ENCODE data around the gene LZTFL1. TPM values are rescaled to one million over a fixed set of nuclear protein-coding genes. Genes with fewer than 3 reads are reported as not detected.
"Not testable (repeated sequence)": the region's sequence is repeated elsewhere in the genome, so short reads cannot be mapped to it uniquely, and the experiment has no call there.

The LZTFL1 gene
- total RNA-seq, 1 experiment from 2014 or later = 32.3 TPM

DNA sequence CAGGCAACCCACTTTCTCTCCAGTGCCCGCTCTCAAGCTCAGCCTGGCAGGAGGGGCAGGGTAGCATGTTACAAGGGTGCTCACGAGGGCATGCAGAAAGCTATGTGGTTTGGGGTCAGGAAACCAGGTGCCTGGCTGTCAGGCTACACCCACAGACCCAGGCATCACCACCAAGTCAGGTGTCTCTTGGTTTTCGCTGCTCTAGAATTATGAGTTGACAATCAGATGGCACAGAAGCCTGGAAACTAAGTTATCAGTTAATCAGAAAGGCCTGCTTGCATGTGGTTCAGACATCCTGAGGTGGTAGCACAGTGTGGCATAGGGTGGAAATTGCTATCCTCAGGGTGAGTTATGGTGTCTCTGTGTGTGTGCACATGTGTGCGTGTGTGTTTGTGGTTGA lies 28.2 kb upstream of the LZTFL1 start:
- no peak for DNase-seq (ENCODE audit: low read depth, low spot score)
- in situ Hi-C loops (cut with HindIII; ENCODE audit: low pct_unique_long_range_greater_than_20kb, low sequenced_read_pairs) = no loop called here

DNA sequence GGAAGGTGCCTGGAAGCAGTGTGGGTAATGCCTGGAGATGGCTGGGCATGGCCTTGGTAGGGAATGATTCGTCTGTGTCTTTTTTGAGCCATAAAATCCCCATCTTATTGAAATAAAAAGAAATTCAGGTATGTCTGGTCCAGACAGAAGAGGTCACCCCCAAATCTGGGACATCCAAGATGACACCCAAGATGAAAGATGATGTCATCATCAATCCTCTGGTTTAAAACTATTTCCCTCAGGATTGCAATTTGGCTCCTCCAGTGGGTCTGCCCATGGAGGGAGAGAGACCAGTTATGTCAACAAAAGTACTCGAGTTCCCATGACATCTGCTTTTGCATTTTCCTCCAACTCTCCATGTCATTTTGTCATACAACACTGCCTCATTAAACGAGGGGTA lies 27.7 kb upstream of the LZTFL1 start:
- DNase-seq (ENCODE audit: low read depth, low spot score) = no peak
- in situ Hi-C loops (cut with HindIII; ENCODE audit: low pct_unique_long_range_greater_than_20kb, low sequenced_read_pairs) = no loop called here

DNA sequence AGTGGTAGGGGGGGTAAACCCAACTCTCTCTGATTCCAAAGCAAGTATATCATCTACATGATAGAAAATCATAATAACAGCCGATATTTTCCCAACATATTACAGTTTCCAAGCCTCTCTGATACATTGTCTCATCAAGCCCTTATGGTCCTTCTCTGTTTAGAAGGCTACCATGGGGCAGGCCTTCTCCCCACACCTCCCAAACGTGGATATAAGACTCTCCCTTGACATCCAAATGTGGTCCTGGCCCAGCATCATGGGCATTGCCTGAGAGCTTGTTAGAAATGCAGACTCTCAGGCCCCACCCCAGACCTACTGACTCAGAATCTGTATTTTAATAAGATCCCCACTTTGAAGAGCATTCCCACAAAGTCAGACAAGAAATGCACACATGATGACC lies 26.7 kb upstream of the LZTFL1 start:
- DNase-seq (ENCODE audit: low read depth, low spot score) = no peak
- in situ Hi-C loops (cut with HindIII; ENCODE audit: low pct_unique_long_range_greater_than_20kb, low sequenced_read_pairs) = no loop called here

DNA sequence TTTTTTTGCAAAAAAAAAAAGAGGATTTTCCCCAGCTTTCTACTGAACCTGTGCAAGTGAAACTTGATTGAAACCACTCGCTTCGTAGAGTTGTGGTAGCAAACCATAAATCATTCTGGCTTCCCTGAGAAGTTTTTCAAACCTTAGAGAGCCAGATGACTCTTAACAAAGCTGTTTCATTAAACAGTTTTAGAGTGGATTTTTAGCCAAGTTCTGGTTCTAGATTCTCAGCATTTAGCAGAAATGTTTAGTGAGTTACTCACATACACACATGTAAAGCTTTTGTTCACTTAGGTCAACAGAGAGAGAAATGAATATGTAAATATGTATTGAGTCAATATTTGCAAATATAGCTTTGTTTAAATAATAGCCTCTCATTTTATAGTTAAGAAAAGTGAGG lies 26.3 kb upstream of the LZTFL1 start:
- DNase-seq (ENCODE audit: low read depth, low spot score) = no peak
- in situ Hi-C loops (cut with HindIII; ENCODE audit: low pct_unique_long_range_greater_than_20kb, low sequenced_read_pairs) = no loop called here

DNA sequence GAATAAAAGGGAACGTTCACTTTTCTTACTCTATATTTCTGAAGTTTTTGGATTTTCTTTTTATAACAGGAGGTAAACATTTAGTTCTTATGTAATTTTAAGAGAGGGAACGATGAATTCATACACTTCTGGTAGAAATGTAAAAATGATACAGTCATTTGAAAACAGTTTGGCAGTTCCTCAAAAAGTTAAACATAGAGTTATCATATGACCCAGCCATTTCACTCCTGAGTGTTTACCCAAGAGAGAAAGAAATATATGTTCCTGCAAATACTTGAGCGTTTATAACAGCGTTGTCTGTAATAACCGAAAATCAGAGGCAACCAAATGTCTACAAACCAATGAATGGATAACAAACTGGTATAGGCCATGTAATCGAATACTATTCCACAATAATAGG lies 23.6 kb upstream of the LZTFL1 start:
- in situ Hi-C loops (cut with HindIII; ENCODE audit: low pct_unique_long_range_greater_than_20kb, low sequenced_read_pairs) = no loop called here
- no peak for DNase-seq (ENCODE audit: low read depth, low spot score)

DNA sequence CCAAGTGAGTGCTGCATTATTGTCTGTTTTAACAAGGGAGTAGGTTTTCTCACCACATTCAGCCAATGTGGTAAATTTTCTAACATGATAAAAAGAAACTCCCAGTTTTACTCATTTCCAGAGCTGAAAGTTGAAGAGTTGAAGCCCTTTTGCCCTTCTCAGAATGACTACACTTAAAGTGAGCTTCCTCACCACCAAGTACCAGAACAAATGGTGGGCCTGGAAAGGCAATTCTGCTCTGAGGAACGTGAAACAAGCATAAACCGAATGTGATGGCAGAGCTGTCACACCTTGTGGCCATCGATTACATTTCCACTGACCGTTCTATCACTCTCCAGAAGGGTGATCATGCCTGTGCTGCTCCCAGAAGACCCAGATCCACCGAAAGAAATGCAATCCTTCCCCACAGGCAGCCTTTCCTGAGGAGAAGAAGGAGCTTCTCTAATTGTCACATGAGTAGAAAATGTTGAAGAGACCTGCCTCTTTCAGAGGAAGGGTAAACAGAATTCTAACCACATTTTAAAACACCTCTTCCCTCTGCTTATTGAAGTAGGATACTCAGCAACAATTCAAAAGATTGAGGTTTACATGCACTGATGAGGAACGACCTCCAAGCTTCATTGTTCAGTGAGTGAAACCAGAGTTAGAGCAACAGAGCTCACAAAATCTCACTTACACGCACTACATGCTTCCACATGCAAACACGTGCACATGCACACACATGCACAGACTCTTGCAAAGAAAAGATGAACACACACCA lies 23.0 kb upstream of the LZTFL1 start:
- no peak for DNase-seq (ENCODE audit: low read depth, low spot score)
- in situ Hi-C loops (cut with HindIII; ENCODE audit: low pct_unique_long_range_greater_than_20kb, low sequenced_read_pairs) = no loop called here

DNA sequence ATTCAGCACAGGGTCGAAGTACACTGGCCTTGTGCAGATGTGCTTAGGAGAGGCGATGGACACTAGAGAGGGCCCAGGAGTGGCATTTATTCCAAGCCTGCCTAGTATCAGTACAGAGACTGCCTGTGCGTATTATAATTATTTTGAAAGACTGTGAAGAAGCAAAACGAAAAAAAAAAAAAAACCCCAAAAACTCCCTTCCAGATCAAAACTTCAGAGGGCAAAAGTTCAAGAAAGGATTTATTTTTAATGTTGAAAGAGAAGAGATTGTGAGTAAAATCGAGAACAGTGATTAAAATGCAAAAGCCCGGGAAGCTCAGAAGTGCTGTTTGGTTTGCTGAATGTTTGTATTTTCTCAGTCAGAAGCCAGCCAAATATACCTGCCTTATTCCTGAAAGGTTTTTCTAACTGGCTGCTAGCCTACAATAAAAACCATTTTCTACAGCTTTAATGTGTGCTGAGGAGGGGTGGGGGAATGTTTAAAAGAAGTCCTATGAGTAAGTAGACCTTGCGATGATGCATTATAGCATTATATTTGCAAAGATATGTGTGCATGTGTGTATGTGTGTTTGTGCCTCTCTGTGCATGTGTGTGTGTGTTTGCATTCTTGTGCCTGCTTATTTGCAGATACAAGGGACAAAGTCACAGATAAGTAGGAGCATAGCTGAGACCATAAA lies 19.3 kb upstream of the LZTFL1 start:
- in situ Hi-C loops (cut with HindIII; ENCODE audit: low pct_unique_long_range_greater_than_20kb, low sequenced_read_pairs) = no loop called here
- no peak for DNase-seq (ENCODE audit: low read depth, low spot score)

DNA sequence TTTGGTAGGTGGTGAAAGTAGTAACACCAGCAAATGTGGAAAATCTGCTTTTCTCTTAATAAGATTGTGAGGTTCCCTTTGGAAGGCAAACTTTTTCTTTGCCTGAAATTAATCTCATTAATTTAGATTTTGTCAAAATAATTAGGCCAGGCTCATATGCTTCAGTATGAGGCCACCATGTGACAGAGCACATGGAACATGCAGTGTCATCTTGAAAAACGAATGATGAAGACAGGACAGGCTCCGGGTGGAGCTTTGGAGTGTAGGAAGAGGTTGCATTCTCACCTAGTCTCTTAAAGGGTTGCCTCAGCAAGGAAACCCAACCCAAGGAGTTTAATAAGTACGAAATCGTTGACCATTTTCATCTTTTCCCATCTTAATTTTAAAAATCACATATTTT lies 18.6 kb upstream of the LZTFL1 start:
- in situ Hi-C loops (cut with HindIII; ENCODE audit: low pct_unique_long_range_greater_than_20kb, low sequenced_read_pairs) = no loop called here
- DNase-seq (ENCODE audit: low read depth, low spot score) = no peak

DNA sequence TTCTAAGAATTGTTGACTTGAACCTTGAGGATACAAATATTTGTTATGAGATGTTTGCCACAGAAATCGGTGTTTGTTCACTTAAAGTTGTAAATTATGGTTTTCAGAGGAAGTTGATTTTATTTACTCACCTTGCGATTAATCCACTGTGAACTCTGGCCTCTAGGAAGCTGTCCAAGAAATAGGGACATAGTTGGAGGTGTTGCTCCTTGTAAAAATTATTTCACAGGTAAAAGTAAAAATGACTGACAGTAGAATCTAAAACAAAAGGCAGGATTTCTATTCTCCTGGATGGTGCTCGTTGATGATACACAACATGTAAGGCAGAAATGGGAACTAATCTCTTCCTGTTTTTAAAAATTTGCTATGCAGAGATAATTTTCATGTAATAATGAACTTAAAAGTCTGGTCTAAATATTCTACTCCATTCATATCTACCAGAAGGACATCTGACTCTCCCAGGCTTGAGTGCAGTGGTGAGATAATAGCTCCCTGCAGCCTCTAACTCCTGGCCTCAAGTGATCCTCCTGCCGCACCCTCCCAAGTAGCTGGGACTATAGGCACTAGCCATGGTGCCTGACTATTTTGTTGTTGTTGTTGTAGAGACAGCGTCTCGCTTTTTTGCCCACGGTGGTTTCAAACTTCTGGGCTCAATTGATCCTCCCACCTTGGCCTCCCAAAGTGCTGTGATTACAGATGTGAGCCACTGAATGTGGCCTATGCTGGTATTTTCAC lies 17.1 kb upstream of the LZTFL1 start:
- in situ Hi-C loops (cut with HindIII; ENCODE audit: low pct_unique_long_range_greater_than_20kb, low sequenced_read_pairs) = no loop called here
- no peak for DNase-seq (ENCODE audit: low read depth, low spot score)

DNA sequence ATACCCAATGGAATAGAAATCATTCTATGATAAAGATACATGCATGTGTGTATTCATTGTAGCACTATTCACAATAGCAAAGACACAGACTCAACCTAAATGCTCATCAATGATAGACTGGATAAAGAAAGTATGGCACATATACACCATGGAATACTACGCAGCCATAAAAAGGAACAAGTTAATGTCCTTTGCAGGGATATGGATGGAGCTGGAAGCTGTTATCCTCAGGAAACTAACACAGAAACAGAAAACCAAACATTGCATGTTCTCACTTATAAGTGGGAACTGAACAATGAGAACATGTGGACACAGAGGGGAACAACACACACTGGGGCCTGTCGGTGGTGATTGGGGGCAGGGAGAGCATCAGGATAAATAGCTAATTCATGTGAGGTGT lies 15.1 kb upstream of the LZTFL1 start:
- DNase-seq (ENCODE audit: low read depth, low spot score); in situ Hi-C loops (cut with HindIII; ENCODE audit: low pct_unique_long_range_greater_than_20kb, low sequenced_read_pairs): not testable (repeated sequence)

DNA sequence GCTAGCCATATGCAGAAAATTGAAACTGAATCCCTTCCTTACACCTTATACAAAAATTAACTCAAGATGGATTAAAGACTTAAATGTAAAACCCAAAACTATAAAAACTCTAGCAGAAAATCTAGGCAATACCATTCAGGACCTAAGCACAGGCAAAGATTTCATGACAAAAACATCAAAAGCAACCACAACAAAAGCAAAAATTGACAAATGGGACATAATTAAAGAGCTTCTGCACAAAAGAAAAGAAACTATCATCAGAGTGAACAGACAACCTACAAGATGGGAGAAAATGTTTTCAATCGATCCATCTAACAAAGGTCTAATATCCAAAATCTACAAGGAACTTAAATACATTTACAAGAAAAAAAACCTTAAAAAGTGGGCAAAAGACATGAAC lies 14.4 kb upstream of the LZTFL1 start:
- DNase-seq (ENCODE audit: low read depth, low spot score); in situ Hi-C loops (cut with HindIII; ENCODE audit: low pct_unique_long_range_greater_than_20kb, low sequenced_read_pairs): not testable (repeated sequence)

DNA sequence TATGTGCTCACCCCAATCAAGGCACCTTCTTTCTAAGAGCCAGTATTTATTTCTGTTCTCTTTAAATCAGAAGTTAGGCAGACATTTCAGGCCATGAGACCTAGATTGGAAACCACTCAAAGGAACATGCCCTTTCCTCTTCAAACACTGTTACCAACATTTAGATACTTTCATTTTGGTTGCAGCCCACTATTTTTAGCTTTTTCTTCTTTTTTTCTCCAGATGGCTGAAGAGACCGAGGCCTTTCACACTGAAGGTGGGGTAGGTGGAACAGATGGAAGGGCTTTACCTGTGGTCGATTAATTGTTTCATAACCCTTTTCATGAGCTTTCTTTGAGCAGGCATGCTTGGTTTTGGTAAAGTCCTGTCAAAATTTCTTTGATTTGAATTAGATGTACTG lies 10.9 kb upstream of the LZTFL1 start:
- in situ Hi-C loops (cut with HindIII; ENCODE audit: low pct_unique_long_range_greater_than_20kb, low sequenced_read_pairs) = no loop called here
- DNase-seq (ENCODE audit: low read depth, low spot score) = no peak

DNA sequence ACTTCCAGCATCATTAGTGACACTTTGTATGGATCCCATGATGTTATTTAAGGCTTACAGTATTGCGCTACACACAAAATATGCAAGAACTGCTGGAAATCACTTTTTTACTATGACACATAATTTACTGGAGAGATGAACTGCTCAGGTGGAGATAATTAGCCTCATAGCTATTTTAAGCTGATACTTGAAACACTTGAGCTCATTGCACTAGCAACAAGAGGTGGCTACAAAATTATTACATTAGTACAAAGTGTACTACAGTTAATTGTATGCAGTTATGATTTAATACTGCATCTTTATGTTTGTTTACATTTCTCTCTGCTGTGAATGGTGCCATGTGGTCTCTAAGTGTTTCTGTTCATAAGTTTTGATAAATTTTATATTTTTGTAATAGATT lies 6.5 kb upstream of the LZTFL1 start:
- in situ Hi-C loops (cut with HindIII; ENCODE audit: low pct_unique_long_range_greater_than_20kb, low sequenced_read_pairs) = no loop called here

DNA sequence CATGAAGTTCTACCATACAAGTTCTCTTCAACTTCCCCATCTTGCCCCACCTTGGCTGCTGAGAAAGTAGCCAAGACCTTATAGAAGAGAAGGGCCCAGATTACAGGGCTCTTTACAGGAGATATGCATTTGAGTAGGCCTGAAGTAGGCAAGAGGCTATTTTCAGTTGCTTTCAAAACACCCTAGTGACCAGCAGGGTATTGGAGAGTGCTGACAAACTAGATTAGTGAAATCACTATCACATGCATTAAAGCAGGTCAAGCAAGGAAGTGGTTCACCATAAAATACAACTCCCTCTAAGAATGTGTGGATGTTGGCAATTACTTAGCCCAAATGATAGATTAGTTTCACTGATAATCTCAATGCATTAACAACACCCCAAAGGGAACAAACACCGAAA lies 2.7 kb upstream of the LZTFL1 start:
- DNase-seq (ENCODE audit: low read depth, low spot score) = no peak
- in situ Hi-C loops (cut with HindIII; ENCODE audit: low pct_unique_long_range_greater_than_20kb, low sequenced_read_pairs) = no loop called here

More for the DNA sequence above, 6.5 kb upstream of the LZTFL1 start:
- no peak for DNase-seq (ENCODE audit: low read depth, low spot score)

DNA sequence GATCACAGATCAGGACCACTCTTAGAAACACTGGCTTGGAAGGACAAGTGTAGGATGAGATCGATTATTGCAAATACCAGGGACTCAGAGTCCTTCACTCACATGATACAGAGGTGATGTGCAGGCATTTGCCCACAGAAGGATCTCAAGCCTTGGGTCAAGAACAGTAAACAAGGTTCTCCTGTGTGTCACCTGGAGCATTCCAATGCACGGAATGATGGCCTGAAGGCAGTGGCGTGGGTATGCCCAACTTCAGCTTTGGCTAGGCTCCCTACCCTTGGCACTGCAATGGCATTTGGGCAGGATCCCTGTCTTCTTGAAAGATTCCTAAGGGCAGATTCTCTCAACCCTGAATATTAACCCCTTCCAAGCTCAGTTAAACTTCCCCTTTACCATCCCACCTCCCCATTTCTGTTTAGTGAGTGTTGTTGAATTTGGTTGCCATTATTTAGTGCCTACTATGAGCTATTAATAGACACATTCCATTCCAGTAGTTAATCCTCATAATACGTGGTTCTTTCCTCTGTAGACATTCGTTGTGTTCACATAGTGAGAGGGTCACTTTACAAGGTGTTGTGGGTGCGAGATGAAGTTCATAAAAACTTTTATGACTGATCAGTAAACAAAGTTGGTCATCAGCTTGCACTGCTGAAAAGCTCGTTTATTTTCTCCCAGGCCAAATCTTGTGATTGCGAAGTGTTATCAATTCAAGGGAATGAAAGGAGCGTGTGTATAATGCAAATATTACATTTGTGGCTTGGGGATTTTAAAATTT lies 1.1 kb upstream of the LZTFL1 start:
- no peak for DNase-seq (ENCODE audit: low read depth, low spot score)
- in situ Hi-C loops (cut with HindIII; ENCODE audit: low pct_unique_long_range_greater_than_20kb, low sequenced_read_pairs) = no loop called here

DNA sequence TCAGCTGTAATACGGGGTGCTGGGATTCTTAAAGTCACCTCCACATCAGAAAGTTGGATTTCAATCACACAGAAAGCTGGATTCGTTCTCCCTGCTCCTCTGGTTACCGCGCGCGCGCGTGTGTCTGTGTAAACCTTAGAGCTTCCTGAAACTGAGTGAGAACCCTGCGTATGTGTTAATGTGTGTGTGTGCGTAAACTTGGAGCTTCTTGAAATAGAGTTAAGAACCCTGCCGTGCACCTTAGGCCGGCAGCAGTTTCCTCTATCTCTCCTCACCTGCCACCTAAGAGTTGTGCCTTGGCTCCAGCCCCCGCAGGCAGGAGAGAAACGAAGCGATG lies 531 bp downstream of the LZTFL1 start:
- in situ Hi-C loops (cut with HindIII; ENCODE audit: low pct_unique_long_range_greater_than_20kb, low sequenced_read_pairs) = no loop called here
- no peak for DNase-seq (ENCODE audit: low read depth, low spot score)

DNA sequence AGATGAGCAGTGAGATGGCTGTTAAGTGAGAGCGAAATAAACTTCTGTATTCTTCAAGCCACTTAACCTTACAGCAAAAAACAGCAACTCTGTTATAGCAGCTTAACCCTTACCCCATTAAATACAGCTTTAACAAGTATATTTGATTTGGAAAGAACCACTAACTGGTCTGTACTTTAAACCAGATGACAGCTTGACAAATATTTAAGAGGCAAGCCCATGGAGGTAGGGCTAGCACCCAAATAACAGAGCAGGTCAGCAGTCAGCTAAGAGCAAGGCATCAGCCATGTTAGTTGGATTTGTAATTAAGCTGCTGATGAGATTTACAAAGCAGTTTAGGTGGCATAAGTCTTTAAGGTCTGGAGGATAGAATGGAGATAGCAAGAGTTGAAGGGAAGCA lies 3.5 kb downstream of the LZTFL1 start:
- no peak for DNase-seq (ENCODE audit: low read depth, low spot score)
- in situ Hi-C loops (cut with HindIII; ENCODE audit: low pct_unique_long_range_greater_than_20kb, low sequenced_read_pairs) = no loop called here

DNA sequence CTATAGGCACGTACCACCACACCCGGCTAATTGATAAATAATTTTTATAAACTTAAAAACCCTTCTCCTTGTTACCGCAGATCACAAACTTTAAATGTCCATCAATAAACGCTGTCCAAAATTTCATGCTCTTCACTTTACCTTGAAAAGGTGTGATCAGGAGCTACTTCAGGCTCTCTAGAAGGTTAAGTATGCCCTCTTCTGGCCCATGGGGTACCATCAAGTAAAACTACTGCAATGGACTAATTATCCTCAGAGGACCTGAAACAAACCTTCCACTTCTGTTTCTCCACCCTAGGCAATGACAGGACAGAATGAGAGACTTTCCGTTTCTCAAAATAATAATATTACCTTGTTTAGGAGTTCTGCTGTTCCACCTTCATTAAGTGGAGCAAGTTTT lies 9.2 kb downstream of the LZTFL1 start:
- peak; percentile 32 for DNase-seq (ENCODE audit: low read depth, low spot score)
- in situ Hi-C loops (cut with HindIII; ENCODE audit: low pct_unique_long_range_greater_than_20kb, low sequenced_read_pairs) = no loop called here

Data from SK-MEL-5 (cell line).